ENCODE data around the gene LDLRAD1. TPM values are rescaled to one million over a fixed set of nuclear protein-coding genes. Genes with fewer than 3 reads are reported as not detected.

The LDLRAD1 gene
- total RNA-seq, 1 experiment from 2014 or later: 0.30 TPM

GRCh38 chr1:54064299-54064698 is 46.3 kb upstream of the LDLRAD1 start:
- no peaks in the 10 kb centered on the region for H3K4me1 ChIP-seq (ENCODE audit: control insufficient read depth in 1 of 2, insufficient read depth in 2 of 2, low read length in 2 of 2)
- DNase-seq (ENCODE audit: low read depth, low spot score) (no peak), ATAC-seq (no peak)
- no peak overlapping the region for H3K4me2 ChIP-seq (ENCODE audit: low read length)
- no peaks in the 10 kb centered on the region for H3K9me2 ChIP-seq (ENCODE audit: insufficient read depth)
- intact Hi-C loops (cut with micrococcal nuclease): no loop called here
- no TSS peak for BruUV-seq (replicated peaks)
- no peaks in the 10 kb centered on the region for H3K27me3 ChIP-seq (ENCODE audit: insufficient read depth, low read length)
- no peaks in the 10 kb centered on the region for H3K36me3 ChIP-seq (ENCODE audit: control insufficient read depth in 1 of 2, insufficient read depth in 2 of 2, low read length in 2 of 2)
- no peaks in the 10 kb centered on the region for H4K20me1 ChIP-seq (ENCODE audit: insufficient read depth)
- TF ChIP-seq ZFX (IDR thresholded peaks at IDR 0.05) (no peak), SRF (IDR thresholded peaks at IDR 0.05; ENCODE audit: low read depth) (no peak), CBX3 (IDR thresholded peaks at IDR 0.05; ENCODE audit: low read depth) (no peak), RAD21 (IDR thresholded peaks at IDR 0.05; ENCODE audit: low read depth) (no peak), YY1 (IDR thresholded peaks at IDR 0.05; ENCODE audit: extremely low read depth, insufficient replicate concordance, low read depth, low read length) (no peak), POLR2A (IDR thresholded peaks at IDR 0.05; ENCODE audit: borderline replicate concordance, extremely low read depth, insufficient read depth, insufficient read length) (no peak), TCF7L2 (IDR thresholded peaks at IDR 0.05; ENCODE audit: borderline replicate concordance, extremely low read depth, insufficient read depth, insufficient read length) (no peak), SIN3A (IDR thresholded peaks at IDR 0.05; ENCODE audit: low read depth) (no peak)
- ChIA-PET POLR2A (no interaction called here), RAD21 (ENCODE audit: low non-redundant PET in 1 of 2, low total read pairs in 2 of 2, uncharacterized antibody in 2 of 2, unreplicated experiment in 2 of 2) (no interaction called here), CTCF (no interaction called here)
- no peaks in the 10 kb centered on the region for H3K9me3 ChIP-seq (ENCODE audit: control insufficient read depth in 1 of 2, insufficient read depth in 1 of 2, low read depth in 1 of 2, low read length in 2 of 2)
- no peaks in the 10 kb centered on the region for H3K79me2 ChIP-seq (ENCODE audit: insufficient read depth, low read length)
- no peak overlapping the region for H3K4me3 ChIP-seq (replicated peaks in 1 of 2; ENCODE audit: low read depth in 1 of 2, low read length in 2 of 2)
- H3K9ac ChIP-seq (ENCODE audit: low read length): no peak overlapping the region
- no peak overlapping the region for H3K27ac ChIP-seq (ENCODE audit: low read depth, low read length)
- no peak overlapping the region for H2AFZ ChIP-seq (ENCODE audit: low read depth, low read length, poor library complexity, severe bottlenecking)

GRCh38 chr1:54054438-54054749 is 36.4 kb upstream of the LDLRAD1 start:
- DNase-seq (ENCODE audit: low read depth, low spot score) (no peak), ATAC-seq (no peak)
- no peaks in the 10 kb centered on the region for H3K27me3 ChIP-seq (ENCODE audit: insufficient read depth, low read length)
- POLR2A ChIA-PET: no interaction called here
- peaks cover 22% of the 10 kb centered on the region; the same call in 1 of the 2 replicates for H3K79me2 ChIP-seq (ENCODE audit: insufficient read depth, low read length)
- no peaks in the 10 kb centered on the region for H3K9me2 ChIP-seq (ENCODE audit: insufficient read depth)
- H3K4me2 ChIP-seq (ENCODE audit: low read length): peak overlapping the region; percentile 77
- BruUV-seq (replicated peaks): no TSS peak
- H3K9ac ChIP-seq (ENCODE audit: low read length): peak overlapping the region; percentile 70; the same call in 1 of the 2 replicates
- H3K4me1 ChIP-seq (ENCODE audit: control insufficient read depth in 1 of 2, insufficient read depth in 2 of 2, low read length in 2 of 2): peaks cover 8 to 18% of the 10 kb centered on the region in 2 experiments; a peak in 3 of 4 replicates
- no peaks in the 10 kb centered on the region for H3K36me3 ChIP-seq (ENCODE audit: control insufficient read depth in 1 of 2, insufficient read depth in 2 of 2, low read length in 2 of 2)
- CTCF ChIA-PET: no interaction called here
- intact Hi-C loops (cut with micrococcal nuclease): loop anchor here (5.0 kb wide), 1 partner anchor 97 kb away; no protein-coding TSS in a partner anchor
- no peaks in the 10 kb centered on the region for H4K20me1 ChIP-seq (ENCODE audit: insufficient read depth)
- no peak overlapping the region for H3K27ac ChIP-seq (ENCODE audit: low read depth, low read length)
- RAD21 ChIA-PET (ENCODE audit: low non-redundant PET in 1 of 2, low total read pairs in 2 of 2, uncharacterized antibody in 2 of 2, unreplicated experiment in 2 of 2): no interaction called here
- H3K9me3 ChIP-seq (ENCODE audit: control insufficient read depth in 1 of 2, insufficient read depth in 1 of 2, low read depth in 1 of 2, low read length in 2 of 2): no peaks in the 10 kb centered on the region
- H3K4me3 ChIP-seq (replicated peaks in 1 of 2; ENCODE audit: low read depth in 1 of 2, low read length in 2 of 2): peak overlapping the region; percentile 88 to 94
- H2AFZ ChIP-seq (ENCODE audit: low read depth, low read length, poor library complexity, severe bottlenecking): no peak overlapping the region
- TF ChIP-seq ATF3 (IDR thresholded peaks at IDR 0.05) (no peak), SIN3A (IDR thresholded peaks at IDR 0.05; ENCODE audit: low read depth) (no peak), POLR2AphosphoS5 (IDR thresholded peaks at IDR 0.05; ENCODE audit: low read depth, low read length) (no peak), ZNF274 (IDR thresholded peaks at IDR 0.05; ENCODE audit: low read depth, low read length) (no peak), SRF (IDR thresholded peaks at IDR 0.05; ENCODE audit: low read depth) (no peak), CTCF (IDR thresholded peaks at IDR 0.05 in 2 of 3, conservative IDR thresholded peaks at IDR 0.05 in 1 of 3; ENCODE audit: borderline replicate concordance in 1 of 3, insufficient read depth in 1 of 3, low read depth in 2 of 3, low read length in 2 of 3) (no peak), POLR2A (IDR thresholded peaks at IDR 0.05; ENCODE audit: borderline replicate concordance, extremely low read depth, insufficient read depth, insufficient read length) (no peak), ZFX (IDR thresholded peaks at IDR 0.05) (no peak), JUND (IDR thresholded peaks at IDR 0.05) (no peak), TCF7L2 (IDR thresholded peaks at IDR 0.05; ENCODE audit: borderline replicate concordance, extremely low read depth, insufficient read depth, insufficient read length) (no peak), ELF1 (IDR thresholded peaks at IDR 0.05; ENCODE audit: borderline replicate concordance, low read depth) (no peak), SP1 (IDR thresholded peaks at IDR 0.05; ENCODE audit: low read depth) (no peak), ZBTB33 (IDR thresholded peaks at IDR 0.05; ENCODE audit: extremely low read depth, insufficient replicate concordance, low read length) (no peak)

Data from HCT116 (cell line).